GM12878 (cell line): Measurements from ENCODE around the gene ADCY10. TPM values are rescaled to one million over a fixed set of nuclear protein-coding genes. Genes with fewer than 3 reads are reported as not detected.

ENCODE experiments used
- ATAC-seq: fragments of 200-7000 bp; cut with Tn5 transposase; 3 replicates; pipeline ENCODE4 v1.9.1; 2020; ENCODE audit warnings: mild to moderate bottlenecking, moderate library complexity
- BruUV-seq: library from RNA; stranded (reverse); fragments of 400-500 nt; replicated peaks from 2 replicates; lab custom pipeline; 2021; lab: Mats Ljungman, UMichigan
- CTCF ChIA-PET: fragments of 300-600 bp; sonication (Branson Sonifier 250); formaldehyde crosslinking; extraction: SDS; loops from one replicate; lab custom pipeline; 2021; ENCODE audit warnings: inconsistent platforms; lab: Yijun Ruan, JAX
- POLR2A ChIA-PET: fragments of 350-600 bp; formaldehyde crosslinking; extraction: SDS; loops from one replicate; lab custom pipeline; 2021; ENCODE audit warnings: inconsistent platforms; lab: Charles Lee
- RAD21 ChIA-PET: fragments of 300-600 bp; sonication (Branson Sonifier 250); formaldehyde crosslinking; loops from one replicate; lab custom pipeline; 2023; ENCODE audit warnings: antibody characterized with exemption; ENCODE audit not compliant: unreplicated experiment; lab: Charles Lee
- SMC1A ChIA-PET: fragments of 300-600 bp; sonication (Branson Sonifier 250); formaldehyde crosslinking; loops from one replicate; lab custom pipeline; 2023; ENCODE audit not compliant: unreplicated experiment, uncharacterized antibody; lab: Charles Lee
- DNase-seq: peaks from one replicate; pipeline ENCODE4 v3.0.0-alpha.2; 2011; ENCODE audit warnings: low read depth, low spot score
- FAIRE-seq: peaks from 3 replicates; lab custom pipeline; 2011; peaks lifted over from hg19 to GRCh38; lab: Jason Lieb, UNC
- H2AFZ ChIP-seq: 2 replicates; pipeline ENCODE4 v1.6.0; 2011; ENCODE audit warnings: low read depth, low read length, control low read depth; ENCODE audit not compliant: control insufficient read depth
- H3K27ac ChIP-seq: 2 replicates; pipeline ENCODE4 v1.5.1; 2011; ENCODE audit warnings: control low read depth; ENCODE audit not compliant: control insufficient read depth, insufficient read depth
- H3K27me3 ChIP-seq, 2 experiments: replicated peaks in 1 of 2; 2 replicates each; pipeline versions ENCODE4 v1.6.0 to v1.6.1; 2011; ENCODE audit warnings: low read length in 1 of 2; ENCODE audit not compliant: control insufficient read depth in 2 of 2, insufficient read depth in 2 of 2
- H3K36me3 ChIP-seq, 2 experiments: 2 replicates each; pipeline ENCODE4 v1.5.1; 2011; ENCODE audit warnings: low read length in 1 of 2; ENCODE audit not compliant: control insufficient read depth in 2 of 2, insufficient read depth in 2 of 2
- H3K4me1 ChIP-seq: 2 replicates; pipeline ENCODE4 v1.6.1; 2011; ENCODE audit warnings: mild to moderate bottlenecking, low read length, moderate library complexity, mixed read lengths; ENCODE audit not compliant: control insufficient read depth, insufficient read depth
- H3K4me2 ChIP-seq: 2 replicates; pipeline ENCODE4 v1.6.0; 2011; ENCODE audit warnings: control low read depth; ENCODE audit not compliant: control insufficient read depth, insufficient read depth
- H3K4me3 ChIP-seq: fragments of 200-600 bp; sonication (generic); 2 replicates; pipeline ENCODE4 v1.5.1; 2016
- H3K79me2 ChIP-seq: 2 replicates; pipeline ENCODE4 v1.6.0; 2011; ENCODE audit warnings: low read length; ENCODE audit not compliant: control insufficient read depth, insufficient read depth
- H3K9ac ChIP-seq: 2 replicates; pipeline ENCODE4 v1.8.0; 2011; ENCODE audit warnings: low read length, control low read depth, mixed read lengths; ENCODE audit not compliant: control insufficient read depth, insufficient read depth
- H3K9me3 ChIP-seq: replicated peaks from 3 replicates; pipeline ENCODE4 v1.5.1; 2011; ENCODE audit warnings: mild to moderate bottlenecking, low read length; ENCODE audit not compliant: control insufficient read depth, insufficient read depth
- H4K20me1 ChIP-seq: 2 replicates; pipeline ENCODE4 v1.6.0; 2011; ENCODE audit not compliant: control insufficient read depth, insufficient read depth
- CBFB ChIP-seq: IDR thresholded peaks from 2 replicates; pipeline ENCODE4 v1.6.1; 2016; ENCODE audit warnings: antibody characterized with exemption, low read depth
- CREB1 ChIP-seq: IDR thresholded peaks from 2 replicates; pipeline ENCODE4 v1.6.1; 2012; ENCODE audit warnings: low read depth, mild to moderate bottlenecking, inconsistent platforms
- FOXK2 ChIP-seq: fragments of 450-650 bp; IDR thresholded peaks from 2 replicates; pipeline ENCODE4 v1.6.1; 2017; ENCODE audit warnings: mild to moderate bottlenecking, moderate library complexity
- GATAD2B ChIP-seq: fragments of 450-650 bp; conservative IDR thresholded peaks from 2 replicates; pipeline ENCODE4 v1.6.1; 2017; ENCODE audit warnings: low read depth, mild to moderate bottlenecking, moderate library complexity
- IRF4 ChIP-seq: IDR thresholded peaks from 2 replicates; pipeline ENCODE4 v1.6.1; 2011; ENCODE audit warnings: low read depth, low read length
- JUNB ChIP-seq: IDR thresholded peaks from 2 replicates; pipeline ENCODE4 v1.6.1; 2016; ENCODE audit warnings: antibody characterized with exemption, mild to moderate bottlenecking
- MYC ChIP-seq: IDR thresholded peaks from 2 replicates; pipeline ENCODE4 v1.6.1; 2011; ENCODE audit warnings: mild to moderate bottlenecking, low read length, moderate library complexity, inconsistent platforms; ENCODE audit not compliant: insufficient read depth, insufficient replicate concordance, insufficient read length, severe bottlenecking
- NFXL1 ChIP-seq: fragments of 450-650 bp; IDR thresholded peaks from 2 replicates; pipeline ENCODE4 v1.6.1; 2017; ENCODE audit warnings: antibody characterized with exemption, mild to moderate bottlenecking, borderline replicate concordance
- RAD51 ChIP-seq: fragments of 450-650 bp; IDR thresholded peaks from 2 replicates; pipeline ENCODE4 v1.6.1; 2016; ENCODE audit warnings: moderate library complexity, mild to moderate bottlenecking, inconsistent platforms
- RB1 ChIP-seq: fragments of 450-650 bp; formaldehyde crosslinking; IDR thresholded peaks from 2 replicates; pipeline ENCODE4 v1.6.1; 2017; ENCODE audit warnings: mild to moderate bottlenecking, borderline replicate concordance
- SUZ12 ChIP-seq: fragments of 200-600 bp; sonication (generic); IDR thresholded peaks from one replicate; pipeline ENCODE4 v1.6.1; 2018; ENCODE audit warnings: antibody characterized with exemption, mild to moderate bottlenecking; ENCODE audit not compliant: unreplicated experiment
- TCF3 ChIP-seq: IDR thresholded peaks from 2 replicates; pipeline ENCODE4 v1.6.1; 2012; ENCODE audit warnings: low read depth, mild to moderate bottlenecking, low read length, borderline replicate concordance; ENCODE audit not compliant: insufficient read depth
- YY1 ChIP-seq: IDR thresholded peaks from 2 replicates; pipeline ENCODE4 v1.6.1; 2011; ENCODE audit warnings: low read depth, mild to moderate bottlenecking, low read length
- ZBED1 ChIP-seq: IDR thresholded peaks from 2 replicates; pipeline ENCODE4 v1.6.1; 2016; ENCODE audit warnings: borderline replicate concordance
- ZNF24 ChIP-seq: fragments of 450-650 bp; IDR thresholded peaks from 2 replicates; pipeline ENCODE4 v1.6.1; 2017; ENCODE audit warnings: antibody characterized with exemption, mild to moderate bottlenecking
- ZSCAN29 ChIP-seq: fragments of 450-650 bp; IDR thresholded peaks from 2 replicates; pipeline ENCODE4 v1.6.1; 2017; ENCODE audit warnings: mild to moderate bottlenecking, moderate library complexity
- WGBS: methylation state at CpG from one replicate; pipeline ENCODE4 v1.1.6; 2016; ENCODE audit warnings: low lambda C conversion rate; ENCODE audit not compliant: insufficient replicate concordance, insufficient coverage; ENCODE audit errors: missing lambda C conversion rate; 5-methylcytosine and 5-hydroxymethylcytosine counted together
- in situ Hi-C: fragments of 300-500 bp; cut with MboI; formaldehyde crosslinking; loops from 9 replicates; pipeline ENCODE4 v1.14.3; 2018; ENCODE audit warnings: mixed read lengths
- intact Hi-C: fragments of 100-400 bp; cut with micrococcal nuclease; formaldehyde crosslinking; loops from one replicate; pipeline ENCODE4 v1.14.2; 2022; ENCODE audit not compliant: unreplicated experiment
- polyA plus RNA-seq, 11 experiments: library from polyadenylated mRNA; depleted of rRNA in 4 of 11; unstranded in 6 of 11; stranded (reverse) in 5 of 11; fragments of >200 nt; fragmentation: Nextera tagmentation in 4 of 11; fragmentation: Illumina TruSeq in 1 of 11; extraction: Ambion mirVana in 4 of 11; extraction: Trizol in 1 of 11; gene quantifications; 1 replicate in 1 of 11; 2 replicates in 10 of 11; pipeline versions ENCODE4 v1.2.1 to v1.2.3, GENCODE V29; 2011 to 2016; ENCODE audit warnings: inconsistent platforms in 2 of 11, missing spikeins in 2 of 11, low read depth in 1 of 11
- total RNA-seq, 4 experiments: library from RNA; depleted of rRNA in 3 of 4; stranded (reverse); fragments of >200 nt in 3 of 4; fragmentation: Illumina TruSeq in 1 of 4; extraction: Trizol in 1 of 4; gene quantifications; 2 replicates each; pipeline versions ENCODE4 v1.2.1 to v1.2.3, GENCODE V29; 2013 to 2021
- TF ChIP-seq, protein P1 (sequence below): IDR thresholded peaks from 2 replicates; pipeline ENCODE4 v1.6.1; 2012; ENCODE audit warnings: mild to moderate bottlenecking, low read depth, low read length
- TF ChIP-seq, protein P2 (sequence below): IDR thresholded peaks from 2 replicates; pipeline ENCODE4 v1.6.1; 2011; ENCODE audit warnings: borderline replicate concordance, low read depth, mild to moderate bottlenecking, moderate library complexity, mixed read lengths, low read length; ENCODE audit not compliant: insufficient read depth; ENCODE audit errors: extremely low read length

ADCY10 gene
- total and polyA plus RNA-seq, 10 of the 15 experiments (the other 5 are each of a cell fraction or from before 2014, with no cell fraction given) = 0.13 to 0.22 TPM; not detected in 8

- ATAC-seq (no peak), DNase-seq (no peak)
- Histone ChIP-seq H4K20me1 (no peaks in the 10 kb centered on the region), H3K9ac (no peak overlapping the region), H3K27me3 (no peaks in the 10 kb centered on the region), H2AFZ (no peak overlapping the region), H3K4me2 (no peak overlapping the region), H3K27ac (no peak overlapping the region), H3K79me2 (no peaks in the 10 kb centered on the region), H3K9me3 (no peaks in the 10 kb centered on the region), H3K36me3 (peaks cover under 1 to 16% of the 10 kb centered on the region in 2 experiments), H3K4me1 (no peaks in the 10 kb centered on the region), H3K4me3 (no peak overlapping the region)
- CTCF ChIA-PET = interaction anchor here (0.9 kb wide), 1 partner anchor 298 kb away, joined by 4 read pairs; no protein-coding TSS in a partner anchor
- BruUV-seq = no TSS peak
- 98% methylated on average over 3 of the region's 3 CpGs for WGBS
- intact Hi-C loops = no loop called here
- RAD21 ChIA-PET = interaction anchor here (1.2 kb wide), 1 partner anchor 185 kb away, joined by 3 read pairs; no protein-coding TSS in a partner anchor
- POLR2A ChIA-PET = interaction anchor here (0.5 kb wide), 1 partner anchor 148 kb away, joined by 3 read pairs; no protein-coding TSS in a partner anchor
- TF ChIP-seq YY1 (no peak), GATAD2B (no peak), FOXK2 (no peak), RB1 (no peak), ZNF24 (no peak), SUZ12 (no peak), NFXL1 (no peak), TCF3 (no peak), CBFB (no peak), MYC (no peak), JUNB (no peak), CREB1 (no peak), ZSCAN29 (no peak), RAD51 (no peak), IRF4 (no peak), ZBED1 (no peak)
- TF ChIP-seq, protein P1, sequence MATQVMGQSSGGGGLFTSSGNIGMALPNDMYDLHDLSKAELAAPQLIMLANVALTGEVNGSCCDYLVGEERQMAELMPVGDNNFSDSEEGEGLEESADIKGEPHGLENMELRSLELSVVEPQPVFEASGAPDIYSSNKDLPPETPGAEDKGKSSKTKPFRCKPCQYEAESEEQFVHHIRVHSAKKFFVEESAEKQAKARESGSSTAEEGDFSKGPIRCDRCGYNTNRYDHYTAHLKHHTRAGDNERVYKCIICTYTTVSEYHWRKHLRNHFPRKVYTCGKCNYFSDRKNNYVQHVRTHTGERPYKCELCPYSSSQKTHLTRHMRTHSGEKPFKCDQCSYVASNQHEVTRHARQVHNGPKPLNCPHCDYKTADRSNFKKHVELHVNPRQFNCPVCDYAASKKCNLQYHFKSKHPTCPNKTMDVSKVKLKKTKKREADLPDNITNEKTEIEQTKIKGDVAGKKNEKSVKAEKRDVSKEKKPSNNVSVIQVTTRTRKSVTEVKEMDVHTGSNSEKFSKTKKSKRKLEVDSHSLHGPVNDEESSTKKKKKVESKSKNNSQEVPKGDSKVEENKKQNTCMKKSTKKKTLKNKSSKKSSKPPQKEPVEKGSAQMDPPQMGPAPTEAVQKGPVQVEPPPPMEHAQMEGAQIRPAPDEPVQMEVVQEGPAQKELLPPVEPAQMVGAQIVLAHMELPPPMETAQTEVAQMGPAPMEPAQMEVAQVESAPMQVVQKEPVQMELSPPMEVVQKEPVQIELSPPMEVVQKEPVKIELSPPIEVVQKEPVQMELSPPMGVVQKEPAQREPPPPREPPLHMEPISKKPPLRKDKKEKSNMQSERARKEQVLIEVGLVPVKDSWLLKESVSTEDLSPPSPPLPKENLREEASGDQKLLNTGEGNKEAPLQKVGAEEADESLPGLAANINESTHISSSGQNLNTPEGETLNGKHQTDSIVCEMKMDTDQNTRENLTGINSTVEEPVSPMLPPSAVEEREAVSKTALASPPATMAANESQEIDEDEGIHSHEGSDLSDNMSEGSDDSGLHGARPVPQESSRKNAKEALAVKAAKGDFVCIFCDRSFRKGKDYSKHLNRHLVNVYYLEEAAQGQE = no peak
- TF ChIP-seq, protein P2, sequence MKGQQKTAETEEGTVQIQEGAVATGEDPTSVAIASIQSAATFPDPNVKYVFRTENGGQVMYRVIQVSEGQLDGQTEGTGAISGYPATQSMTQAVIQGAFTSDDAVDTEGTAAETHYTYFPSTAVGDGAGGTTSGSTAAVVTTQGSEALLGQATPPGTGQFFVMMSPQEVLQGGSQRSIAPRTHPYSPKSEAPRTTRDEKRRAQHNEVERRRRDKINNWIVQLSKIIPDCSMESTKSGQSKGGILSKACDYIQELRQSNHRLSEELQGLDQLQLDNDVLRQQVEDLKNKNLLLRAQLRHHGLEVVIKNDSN = no peak
- TF ChIP-seq, all 136 proteins: peak for 0
- FAIRE-seq = no peak
- in situ Hi-C loops = no loop called here
- SMC1A ChIA-PET = interaction anchor here (0.9 kb wide), 1 partner anchor 32 kb away, joined by 4 read pairs; no protein-coding TSS in a partner anchor
These were observed 128.9 kb downstream of the ADCY10 start for GRCh38 chr1:167784876-167785550.
